GM18499 (cell line): Measurements from ENCODE around the gene ZNF296.

Source experiments
- ATAC-seq: cut with Tn5 transposase; IDR thresholded peaks from one replicate; pipeline ENCODE4 v1.9.1; 2021; ENCODE audit warnings: moderate number of reproducible peaks; ENCODE audit not compliant: insufficient read depth, unreplicated experiment

The ZNF296 gene

DNA sequence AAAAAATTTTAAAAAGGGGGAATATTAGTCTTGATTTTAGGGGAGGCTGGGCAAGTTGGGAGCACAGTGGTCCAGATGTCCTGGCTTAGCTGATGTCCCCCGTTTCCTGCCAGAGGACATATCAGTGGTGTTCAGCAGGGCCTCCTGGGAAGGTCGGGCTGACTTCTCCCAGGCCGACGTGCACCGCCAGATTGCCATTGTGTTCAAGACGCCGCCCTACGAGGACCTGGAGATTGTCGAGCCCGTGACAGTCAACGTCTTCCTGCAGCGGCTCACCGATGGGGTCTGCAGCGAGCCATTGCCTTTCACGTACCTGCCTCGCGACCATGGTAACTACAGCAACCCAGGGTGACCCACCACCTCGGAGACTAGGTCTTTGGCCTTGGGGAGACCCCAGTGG is 43.9 kb downstream of the ZNF296 start:
- ATAC-seq = no peak

DNA sequence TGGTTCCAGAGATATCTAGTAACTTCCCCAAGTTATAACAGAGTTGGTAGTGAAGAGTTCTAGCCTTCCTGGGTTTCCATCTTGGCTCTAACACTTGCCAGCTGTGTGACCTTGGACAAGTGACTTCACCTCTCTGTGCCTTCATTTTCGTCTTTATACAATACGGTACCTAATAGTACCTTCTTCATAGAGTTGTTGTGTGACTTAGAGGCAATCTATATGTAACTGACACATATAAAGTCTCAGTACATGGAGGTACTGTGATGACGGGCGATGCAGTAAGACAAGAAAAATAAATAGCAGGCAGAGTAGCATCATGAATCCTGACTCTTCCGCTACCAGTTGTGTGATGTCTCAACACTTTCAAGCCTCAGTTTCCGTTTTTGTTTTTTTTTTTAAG is 45.5 kb downstream of the ZNF296 start:
- no peak for ATAC-seq

DNA sequence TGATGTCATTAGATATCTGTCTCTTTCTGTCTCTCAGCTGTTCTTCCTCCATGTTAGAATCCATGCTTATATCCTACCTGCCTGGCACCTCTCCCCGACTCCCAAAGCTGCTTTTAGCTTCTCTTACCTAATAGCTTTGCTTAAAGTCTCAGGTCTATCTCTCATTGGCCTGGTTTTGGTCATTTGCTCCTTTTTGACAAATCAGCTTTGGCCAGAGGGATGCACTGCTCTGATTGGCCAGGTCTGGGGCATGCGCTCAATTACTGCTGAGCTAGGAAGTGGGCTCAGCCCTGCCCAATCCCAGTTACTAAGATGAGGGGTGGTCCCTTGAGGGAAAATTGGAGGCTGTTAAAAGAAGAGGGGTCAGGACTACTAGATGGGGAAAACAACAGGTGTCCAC is 48.9 kb downstream of the ZNF296 start:
- no peak for ATAC-seq

DNA sequence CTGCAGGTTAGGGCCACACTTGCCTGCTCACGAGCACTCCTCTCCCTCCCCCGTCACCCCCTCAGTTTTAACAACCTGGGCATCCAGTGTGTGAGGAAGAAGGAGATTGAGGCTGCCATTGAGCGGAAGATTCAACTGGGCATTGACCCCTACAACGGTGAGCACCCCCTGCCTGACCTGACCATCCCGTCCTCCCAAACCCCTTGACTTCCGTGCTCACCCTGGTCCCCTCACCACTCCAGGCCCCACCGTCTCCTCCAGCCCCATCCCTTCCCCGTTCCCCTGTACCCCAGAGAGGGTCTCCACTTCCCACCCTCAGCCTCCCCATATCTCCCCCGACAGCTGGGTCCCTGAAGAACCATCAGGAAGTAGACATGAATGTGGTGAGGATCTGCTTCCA is 51.0 kb downstream of the ZNF296 start:
- no peak for ATAC-seq

DNA sequence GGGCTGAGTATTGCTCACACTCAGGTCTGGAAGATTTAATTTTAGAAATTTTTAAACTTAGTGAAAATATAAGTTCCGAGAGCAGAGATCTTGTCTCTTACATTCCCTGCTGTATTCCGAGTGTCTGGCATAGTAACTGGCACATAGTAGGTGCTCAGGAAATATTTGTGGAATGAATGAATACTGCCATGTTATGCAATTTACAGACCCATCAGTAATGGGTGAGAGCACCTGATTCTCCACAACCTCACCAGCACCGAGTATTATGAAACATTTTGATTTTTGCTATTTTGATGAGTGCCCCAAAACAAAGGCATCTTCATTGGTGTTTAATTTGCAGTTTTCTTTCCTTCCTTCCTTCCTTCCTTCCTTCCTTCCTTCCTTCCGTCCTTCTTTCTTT is 53.2 kb downstream of the ZNF296 start:
- no peak for ATAC-seq

DNA sequence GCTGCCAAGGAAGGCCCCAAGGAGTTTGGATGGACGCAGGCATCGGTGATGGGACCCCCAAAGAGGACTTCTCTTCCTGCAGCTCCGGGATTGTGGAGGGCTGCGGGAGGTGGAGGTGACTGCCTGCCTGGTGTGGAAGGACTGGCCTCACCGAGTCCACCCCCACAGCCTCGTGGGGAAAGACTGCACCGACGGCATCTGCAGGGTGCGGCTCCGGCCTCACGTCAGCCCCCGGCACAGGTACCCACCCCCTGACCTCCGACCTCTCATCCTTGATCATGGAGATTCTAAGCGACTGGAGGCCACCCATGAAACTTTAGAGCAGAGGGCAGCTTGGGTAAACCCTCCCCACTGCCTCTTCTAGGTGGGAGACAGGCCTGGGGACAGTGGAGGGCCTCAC is 54.3 kb downstream of the ZNF296 start:
- ATAC-seq = no peak
